Measurements from ENCODE around the gene ZSCAN22.

DNA sequence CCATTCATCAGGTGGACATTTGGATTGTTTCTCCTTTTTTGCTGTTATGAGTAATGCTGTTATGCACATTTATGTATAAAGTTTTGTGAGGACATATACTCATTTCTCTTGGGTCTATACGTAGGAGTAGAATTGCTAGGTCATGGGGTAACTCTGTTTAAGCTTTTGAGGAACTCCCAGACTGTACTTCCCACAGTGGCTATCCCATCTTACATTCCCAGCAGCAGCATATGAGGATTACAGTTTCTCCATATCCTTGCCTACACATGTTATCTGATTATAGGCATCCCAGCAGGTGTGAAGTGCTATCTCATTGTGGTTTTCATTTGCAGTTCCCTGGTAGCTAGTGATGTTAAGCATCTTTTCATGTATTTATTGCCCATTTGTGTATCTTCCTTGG, 5.9 kb downstream of the ZSCAN22 start:
- TF ChIP-seq POLR2A (IDR thresholded peaks at IDR 0.05; ENCODE audit: low read length): no peak
- no peak for TF ChIP-seq GATA1 (IDR thresholded peaks at IDR 0.05; ENCODE audit: low read depth, low read length)

Measured in erythroblast (primary cell).